ENCODE results near the gene NDUFC1.
"Not testable (repeated sequence)": the region's sequence is repeated elsewhere in the genome, so short reads cannot be mapped to it uniquely, and the experiment has no call there.

Gene NDUFC1

DNA sequence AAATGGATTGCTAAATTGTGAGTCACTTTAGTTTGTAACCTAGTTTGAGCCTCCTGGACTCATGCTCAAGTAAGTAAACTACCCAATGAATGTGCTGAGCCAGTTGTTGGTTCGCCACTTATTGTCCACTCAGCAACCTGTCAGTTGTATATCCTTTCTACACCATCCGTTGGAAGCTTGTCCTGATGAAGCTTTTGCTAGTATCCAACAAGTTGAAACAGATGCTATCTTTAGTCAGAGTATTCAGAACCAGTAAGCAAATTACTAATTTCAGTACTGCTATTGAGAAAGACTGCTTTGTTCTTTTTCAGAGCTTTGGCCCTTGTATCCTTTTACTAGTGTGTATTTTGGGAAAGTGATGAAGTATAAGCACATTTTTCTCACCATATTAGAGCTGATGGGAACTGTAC is 5.3 kb downstream of the NDUFC1 start:
- DNase-seq (ENCODE audit: low spot score), result no peak

- no peak for DNase-seq (ENCODE audit: low spot score)
These were observed 6.4 kb downstream of the NDUFC1 start for GRCh38 chr4:139295942-139296299.

DNA sequence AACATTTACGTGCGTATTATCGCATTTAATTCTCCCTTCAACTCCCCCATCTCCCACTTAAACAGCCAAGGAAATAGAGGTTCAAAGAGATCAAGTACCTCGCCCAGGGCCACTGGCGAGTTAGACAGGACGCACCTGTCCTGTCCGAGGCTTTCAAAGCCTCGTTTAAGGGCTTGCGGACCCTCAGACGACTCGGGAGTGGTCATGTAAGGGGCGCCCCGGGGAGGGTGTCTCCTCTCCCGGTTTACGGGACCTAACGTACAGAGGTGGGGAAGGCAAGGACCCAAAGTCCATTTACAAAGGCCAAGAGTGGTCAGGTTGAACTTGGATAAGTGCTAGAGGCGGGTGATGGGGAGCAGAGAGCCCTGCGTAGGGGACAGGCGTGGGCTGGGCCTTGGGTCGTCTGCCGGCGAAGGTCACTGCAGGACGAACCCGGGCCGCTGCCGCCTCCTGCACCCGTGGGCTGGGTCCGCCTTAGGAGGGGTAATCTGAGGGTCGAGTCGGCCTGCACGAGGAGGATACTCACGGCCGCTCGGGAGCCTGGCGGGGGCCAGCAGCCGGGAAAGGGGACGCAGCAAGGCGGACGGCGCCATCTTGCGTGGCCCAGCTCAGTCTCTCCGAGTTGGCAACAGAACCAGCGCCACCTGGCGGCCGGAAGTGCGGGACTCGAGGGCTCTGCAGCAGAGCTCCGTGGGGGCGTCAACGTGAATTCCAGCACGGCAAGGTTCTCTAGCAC is 6.9 kb downstream of the NDUFC1 start:
- peak; percentile 98 for DNase-seq (ENCODE audit: low spot score)

DNA sequence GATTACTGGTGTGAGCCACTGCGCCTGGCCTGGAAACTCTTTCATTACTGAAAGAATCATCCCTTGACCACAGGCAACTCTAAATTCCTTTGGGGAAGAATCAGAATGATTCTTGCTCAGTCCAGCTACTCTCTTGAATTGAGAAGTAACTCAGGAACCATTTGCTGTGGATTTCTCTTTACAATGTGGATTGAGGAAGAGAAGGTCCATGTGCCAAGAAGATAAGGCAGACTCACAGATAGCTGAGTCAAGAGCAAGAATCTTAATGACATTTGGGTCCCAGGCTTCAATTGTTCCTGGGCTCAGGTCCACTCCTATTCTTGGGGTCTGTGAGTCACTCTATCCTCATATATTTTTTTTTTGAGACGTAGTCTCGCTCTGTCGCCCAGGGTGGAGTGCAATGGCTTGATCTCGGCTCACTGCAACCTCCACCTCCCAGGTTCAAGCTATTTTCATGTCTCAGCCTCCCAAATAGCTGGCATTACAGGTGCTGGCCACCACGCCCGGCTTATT is 16.0 kb downstream of the NDUFC1 start:
- no peak for DNase-seq (ENCODE audit: low spot score)

GRCh38 chr4:139282721-139283075 is 19.6 kb downstream of the NDUFC1 start:
- no peak for DNase-seq (ENCODE audit: low spot score)

DNA sequence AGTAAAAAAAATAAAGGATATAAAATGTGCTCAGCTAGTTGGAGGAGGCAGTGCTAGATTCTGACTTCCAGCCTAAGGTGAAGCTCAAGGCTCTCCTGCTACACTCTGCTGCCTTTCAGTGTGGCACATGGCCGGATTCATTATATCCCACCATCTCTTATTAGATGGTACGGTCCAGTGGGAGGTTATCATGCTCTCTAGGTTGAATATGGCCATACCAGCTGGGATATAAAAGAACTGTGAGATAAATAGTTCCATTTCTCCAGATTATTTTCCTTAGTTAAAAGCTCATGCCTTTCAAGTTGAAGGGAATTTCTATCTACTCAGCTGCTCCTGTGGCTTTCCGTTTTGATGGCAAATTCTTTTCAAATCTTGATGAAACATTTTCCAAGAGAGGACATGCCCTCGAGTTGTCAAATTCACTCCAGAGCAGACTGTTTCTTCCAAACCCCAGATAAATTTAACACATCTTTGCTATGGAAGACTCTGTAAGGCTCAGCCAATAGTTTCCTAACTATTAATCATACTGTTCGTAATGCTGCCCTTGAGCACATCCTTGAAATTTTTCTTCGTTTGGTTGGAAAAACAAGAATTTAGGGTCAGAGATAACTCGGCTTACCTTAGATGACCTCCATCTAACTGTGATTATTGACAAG is 20.1 kb downstream of the NDUFC1 start:
- no peak for DNase-seq (ENCODE audit: low spot score)

GRCh38 chr4:139279760-139280620 is 22.3 kb downstream of the NDUFC1 start, which contains the start of gene MGARP:
Gene MGARP (minus strand): TSS chr4:139280225. CDS start chr4:139280158, 67 bp downstream.
- no peak for DNase-seq (ENCODE audit: low spot score)

- DNase-seq (ENCODE audit: low spot score), result no peak
These were observed 23.1 kb downstream of the NDUFC1 start for GRCh38 chr4:139278912-139279759.

- no peak for DNase-seq (ENCODE audit: low spot score)
These were observed 23.8 kb downstream of the NDUFC1 start for GRCh38 chr4:139278485-139278884.

- DNase-seq (ENCODE audit: low spot score), result no peak
These were observed 27.0 kb downstream of the NDUFC1 start for GRCh38 chr4:139275281-139275735.

- DNase-seq (ENCODE audit: low spot score), result no peak
These were observed 27.5 kb downstream of the NDUFC1 start for GRCh38 chr4:139274790-139275189.

DNA sequence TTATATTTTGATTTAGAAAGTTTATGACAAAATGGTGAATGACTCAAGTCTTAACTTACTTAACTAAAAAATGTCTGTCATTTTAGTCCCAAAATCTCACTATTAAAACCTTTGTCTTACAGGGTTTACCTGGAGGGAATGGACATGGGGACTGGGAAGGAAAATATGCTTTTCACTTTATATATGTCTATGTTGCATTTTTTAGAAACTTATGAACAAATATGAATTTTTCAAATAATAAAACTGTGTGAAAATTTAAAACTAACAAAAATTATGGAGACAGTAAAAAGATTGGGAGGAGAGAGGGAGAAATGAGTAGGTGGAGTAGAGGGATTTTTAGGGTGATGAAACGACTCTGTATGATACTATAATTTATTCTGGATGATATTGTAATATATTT is 28.4 kb downstream of the NDUFC1 start:
- DNase-seq (ENCODE audit: low spot score), result no peak

DNA sequence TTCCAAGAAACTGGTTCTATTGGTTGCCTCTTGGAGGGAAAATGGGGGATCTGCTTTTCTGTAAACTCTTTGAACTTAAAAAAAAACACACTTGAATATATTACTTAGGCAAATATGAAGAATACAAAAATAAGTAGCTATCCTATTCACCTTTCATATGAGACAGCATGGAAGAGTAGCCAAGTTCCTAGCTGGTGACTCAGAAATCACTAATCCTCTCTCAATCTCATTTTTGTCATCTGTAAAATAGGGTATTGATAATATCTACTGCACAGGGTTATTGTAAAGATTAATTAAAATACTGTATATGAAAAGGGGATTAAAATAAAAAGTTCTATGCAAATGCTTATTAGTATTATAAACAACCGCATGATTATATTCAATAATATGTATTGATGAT is 35.0 kb downstream of the NDUFC1 start:
- DNase-seq (ENCODE audit: low spot score), result no peak

GRCh38 chr4:139266583-139267257 is 35.6 kb downstream of the NDUFC1 start:
- DNase-seq (ENCODE audit: low spot score), result peak; percentile 75

DNA sequence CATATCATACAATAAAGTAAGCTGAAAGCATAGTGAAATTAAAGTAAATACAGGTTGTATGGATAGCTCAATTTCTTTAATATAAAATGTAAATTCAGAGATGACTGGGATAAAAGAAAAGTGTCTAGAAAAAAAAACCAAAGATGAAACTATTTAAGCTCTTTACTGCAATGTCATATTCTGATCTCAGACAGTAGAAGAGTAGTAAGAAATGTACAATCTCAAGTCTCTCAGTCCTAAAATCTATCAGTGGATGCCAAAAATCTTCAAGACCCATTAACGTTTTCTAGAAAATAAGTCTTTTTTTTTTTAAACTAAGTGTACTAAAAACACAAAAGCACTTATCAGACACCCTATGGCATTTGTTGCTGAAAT is 36.1 kb downstream of the NDUFC1 start:
- DNase-seq (ENCODE audit: low spot score), result no peak

GRCh38 chr4:139265654-139266053 is 36.6 kb downstream of the NDUFC1 start:
- no peak for DNase-seq (ENCODE audit: low spot score)

- no peak for DNase-seq (ENCODE audit: low spot score)
These were observed 45.9 kb downstream of the NDUFC1 start for GRCh38 chr4:139256349-139256748.

GRCh38 chr4:139255581-139255980 is 46.7 kb downstream of the NDUFC1 start:
- DNase-seq (ENCODE audit: low spot score), result not testable (repeated sequence)

DNA sequence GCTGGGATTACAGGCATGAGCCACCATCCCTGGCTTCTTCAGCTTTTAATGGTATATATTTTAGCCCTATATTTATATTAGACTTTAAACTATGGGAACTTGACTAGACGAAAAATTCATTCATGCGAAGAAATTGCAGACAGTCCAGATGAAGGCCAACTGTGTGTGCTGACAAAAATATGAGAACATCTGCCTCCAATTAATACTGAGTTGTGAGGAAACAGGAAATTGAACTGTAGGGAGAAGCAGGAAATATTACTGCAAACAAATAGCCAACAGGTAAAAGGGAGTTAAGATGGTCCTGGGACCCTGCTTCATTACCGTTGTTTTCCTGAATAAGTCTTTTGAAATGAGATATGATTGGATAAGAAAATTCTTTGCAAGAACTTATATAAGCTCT is 48.6 kb downstream of the NDUFC1 start:
- DNase-seq (ENCODE audit: low spot score), result no peak

DNA sequence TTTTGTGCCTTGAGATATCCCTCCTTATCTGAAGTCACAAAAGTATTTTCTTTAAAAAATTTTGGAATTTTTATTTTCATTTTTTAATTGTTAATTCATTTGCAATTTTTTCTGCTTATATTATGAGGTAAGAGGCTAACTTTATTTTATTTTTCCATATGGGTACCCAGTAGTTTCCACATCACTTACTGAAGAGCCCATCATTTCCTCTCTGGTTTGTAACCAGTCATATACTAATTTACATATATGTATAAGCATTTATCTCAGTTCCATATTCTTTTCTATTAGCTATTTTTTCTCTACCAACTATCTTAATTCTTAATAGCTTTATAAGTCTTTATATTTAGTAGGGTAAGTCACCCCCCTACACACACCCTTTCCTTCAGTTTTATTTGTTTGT is 49.2 kb downstream of the NDUFC1 start:
- DNase-seq (ENCODE audit: low spot score), result no peak

GRCh38 chr4:139247700-139248238 is 54.5 kb downstream of the NDUFC1 start:
- no peak for DNase-seq (ENCODE audit: low spot score)
